SK-N-SH (cell line): Measurements from ENCODE around the gene CEP95. TPM values are rescaled to one million over a fixed set of nuclear protein-coding genes. Genes with fewer than 3 reads are reported as not detected.

Experiments
- CTCF ChIA-PET: fragments of 300-600, 350-600 bp; formaldehyde crosslinking; extraction: SDS; loops from one replicate; lab custom pipeline; 2021; lab: Yijun Ruan, JAX
- POLR2A ChIA-PET: fragments of 350-600 bp; sonication (Branson Sonifier 250); formaldehyde crosslinking; extraction: SDS; loops from one replicate; lab custom pipeline; 2020; ENCODE audit warnings: antibody characterized with exemption, inconsistent platforms; lab: Yijun Ruan, JAX
- DNase-seq: peaks from one replicate; pipeline ENCODE4 v3.0.0; 2012
- H2AFZ ChIP-seq: fragments of 200-600 bp; sonication (generic); 2 replicates; pipeline ENCODE4 v1.8.1; 2016; ENCODE audit warnings: antibody characterized with exemption, mild to moderate bottlenecking, low read depth
- H3F3A ChIP-seq: fragments of 200-600 bp; sonication (generic); replicated peaks from 2 replicates; pipeline ENCODE3; 2016; ENCODE audit warnings: antibody characterized with exemption, mild to moderate bottlenecking; ENCODE audit not compliant: insufficient read depth
- H3K27ac ChIP-seq, 2 experiments: fragments of 200-500 bp in 1 of 2; fragments of 200-600 bp in 1 of 2; sonication (Bioruptor generic) in 1 of 2; sonication (generic), shearing (Covaris generic) in 1 of 2; 2 replicates each; pipeline versions ENCODE4 v1.5.1 to v1.6.1; 2014 to 2016; ENCODE audit warnings: low read depth in 2 of 2, inconsistent platforms in 1 of 2, low read length in 1 of 2, mild to moderate bottlenecking in 1 of 2, mixed read lengths in 1 of 2
- H3K27me3 ChIP-seq: fragments of 200-600 bp; sonication (generic), shearing (Covaris generic); 2 replicates; pipeline ENCODE4 v1.6.1; 2016; ENCODE audit warnings: mixed run types; ENCODE audit not compliant: insufficient read depth
- H3K36me3 ChIP-seq, 2 experiments: fragments of 200-500 bp in 1 of 2; fragments of 200-600 bp in 1 of 2; sonication (Bioruptor generic) in 1 of 2; sonication (generic) in 1 of 2; replicated peaks in 1 of 2; 2 replicates each; pipeline versions ENCODE3 to v1.5.1; 2014 to 2016; ENCODE audit warnings: low read length in 1 of 2, mild to moderate bottlenecking in 1 of 2; ENCODE audit not compliant: insufficient read depth in 2 of 2, control insufficient read depth in 1 of 2
- H3K4me1 ChIP-seq, 2 experiments: fragments of 200-500 bp in 1 of 2; fragments of 200-600 bp in 1 of 2; sonication (Bioruptor generic) in 1 of 2; sonication (generic), shearing (Covaris generic) in 1 of 2; 2 replicates each; pipeline versions ENCODE4 v1.5.1 to v1.6.1; 2014 to 2016; ENCODE audit warnings: low read depth in 1 of 2, low read length in 1 of 2, mixed run types in 1 of 2; ENCODE audit not compliant: insufficient read depth in 2 of 2, control insufficient read depth in 1 of 2
- H3K4me2 ChIP-seq: fragments of 200-600 bp; sonication (generic), shearing (Covaris generic); 2 replicates; pipeline ENCODE4 v1.6.1; 2017; ENCODE audit warnings: mixed run types
- H3K4me3 ChIP-seq, 2 experiments: fragments of 200-500 bp in 1 of 2; fragments of 200-600 bp in 1 of 2; sonication (Bioruptor generic) in 1 of 2; sonication (generic), shearing (Covaris generic) in 1 of 2; 2 replicates each; pipeline versions ENCODE4 v1.5.1 to v1.8.1; 2014 to 2016; ENCODE audit warnings: low read depth in 2 of 2, inconsistent platforms in 1 of 2, low read length in 1 of 2, mild to moderate bottlenecking in 1 of 2, mixed read lengths in 1 of 2, moderate library complexity in 1 of 2
- H3K79me2 ChIP-seq: fragments of 200-600 bp; sonication (generic); 2 replicates; pipeline ENCODE4 v1.8.1; 2017; ENCODE audit warnings: mild to moderate bottlenecking; ENCODE audit not compliant: insufficient read depth
- H3K9ac ChIP-seq: fragments of 200-600 bp; sonication (generic); 2 replicates; pipeline ENCODE4 v1.6.1; 2017; ENCODE audit warnings: mixed run types
- H3K9me2 ChIP-seq: fragments of 200-600 bp; sonication (generic); 2 replicates; pipeline ENCODE4 v1.6.1; 2017; ENCODE audit warnings: mixed run types
- H3K9me3 ChIP-seq: fragments of 200-600 bp; sonication (generic); 2 replicates; pipeline ENCODE4 v1.6.1; 2017; ENCODE audit warnings: mixed run types, mild to moderate bottlenecking, moderate library complexity
- H4K20me1 ChIP-seq: fragments of 200-600 bp; sonication (generic); 2 replicates; pipeline ENCODE4 v1.6.1; 2017; ENCODE audit warnings: mild to moderate bottlenecking, mixed run types; ENCODE audit not compliant: insufficient read depth
- CHD2 ChIP-seq: fragments of 150-350 bp; IDR thresholded peaks from 2 replicates; pipeline ENCODE4 v1.6.1; 2018; ENCODE audit warnings: low read length; ENCODE audit not compliant: partially characterized antibody
- ELF1 ChIP-seq: IDR thresholded peaks from 2 replicates; pipeline ENCODE4 v1.4.0; 2012
- EP300 ChIP-seq, 2 experiments: IDR thresholded peaks; 2 replicates each; pipeline versions ENCODE4 v1.4.0 to v1.6.1; 2012; ENCODE audit warnings: borderline replicate concordance in 1 of 2, low read depth in 1 of 2, low read length in 1 of 2
- FOSL2 ChIP-seq: IDR thresholded peaks from 2 replicates; pipeline ENCODE4 v1.4.0; 2012; ENCODE audit warnings: low read depth, mild to moderate bottlenecking, moderate library complexity, borderline replicate concordance
- GATA2 ChIP-seq: sonication (generic); formaldehyde crosslinking; IDR thresholded peaks from 2 replicates; pipeline ENCODE4 v1.5.0; 2020; ENCODE audit warnings: mild to moderate bottlenecking, missing genetic modification reagents
- JUND ChIP-seq: IDR thresholded peaks from 2 replicates; pipeline ENCODE4 v1.4.0; 2012
- MXI1 ChIP-seq: IDR thresholded peaks from 2 replicates; pipeline ENCODE4 v1.6.1; 2012; ENCODE audit warnings: mild to moderate bottlenecking, low read depth, low read length, improper control_type of control experiment
- NRF1 ChIP-seq: IDR thresholded peaks from 2 replicates; pipeline ENCODE4 v1.6.1; 2012; ENCODE audit warnings: low read depth, mild to moderate bottlenecking, low read length
- POLR2AphosphoS5 ChIP-seq: IDR thresholded peaks from 2 replicates; pipeline ENCODE4 v1.6.1; 2012; ENCODE audit warnings: low read depth, low read length
- RAD21 ChIP-seq: IDR thresholded peaks from 2 replicates; pipeline ENCODE4 v1.6.1; 2012; ENCODE audit warnings: mild to moderate bottlenecking, low read length
- RCOR1 ChIP-seq: fragments of 150-350 bp; IDR thresholded peaks from 2 replicates; pipeline ENCODE4 v1.6.1; 2017; ENCODE audit warnings: antibody characterized with exemption, low read length
- RFX5 ChIP-seq: IDR thresholded peaks from 2 replicates; pipeline ENCODE4 v1.6.1; 2012; ENCODE audit warnings: mild to moderate bottlenecking, improper control_type of control experiment, low read length
- YY1 ChIP-seq: IDR thresholded peaks from 2 replicates; pipeline ENCODE4 v1.4.0; 2012; ENCODE audit warnings: low read depth, mild to moderate bottlenecking
- WGBS: methylation state at CpG from one replicate; pipeline ENCODE4 v1.1.6; 2017; ENCODE audit warnings: low lambda C conversion rate; 5-methylcytosine and 5-hydroxymethylcytosine counted together
- polyA plus RNA-seq, 3 experiments: library from polyadenylated mRNA; depleted of rRNA; stranded (reverse); fragments of >200 nt; gene quantifications; 2 replicates each; pipeline ENCODE4 v1.2.3, GENCODE V29; 2012
- TF ChIP-seq, protein P1 (sequence below): IDR thresholded peaks from 2 replicates; pipeline ENCODE4 v1.6.1; 2012; ENCODE audit warnings: mild to moderate bottlenecking, low read depth, low read length, moderate library complexity
- TF ChIP-seq, protein P2 (sequence below): fragments of 200-600 bp; sonication (generic); IDR thresholded peaks from 2 replicates; pipeline ENCODE4 v1.6.1; 2017; ENCODE audit warnings: antibody characterized with exemption, mild to moderate bottlenecking, moderate library complexity
- TF ChIP-seq, protein P3 (sequence below): IDR thresholded peaks from 2 replicates; pipeline ENCODE4 v1.4.0; 2012; ENCODE audit warnings: low read depth, borderline replicate concordance

Gene CEP95
- polyA plus RNA-seq, 1 of the 3 experiments (the other 2 are of a cell fraction), result 30.8 TPM

DNA sequence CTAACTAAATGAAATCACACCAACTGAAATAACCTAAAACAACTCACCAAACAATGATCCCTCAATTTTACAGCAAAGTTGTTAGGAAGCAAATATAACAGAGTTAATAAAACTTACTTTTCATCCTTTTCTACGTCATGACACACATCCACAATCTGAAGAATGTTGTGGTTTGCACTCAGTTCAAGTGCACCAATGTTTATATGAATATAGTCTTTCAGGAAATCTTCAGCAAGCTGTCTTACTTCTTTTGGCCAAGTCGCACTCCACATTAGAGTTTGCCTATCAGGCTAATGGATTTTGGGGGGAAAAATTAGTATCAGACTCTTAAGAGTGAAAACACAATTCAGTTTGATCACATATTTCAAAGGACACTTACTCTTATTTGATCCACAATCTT is 4.0 kb upstream of the CEP95 start:
- peaks cover 82% of the 10 kb centered on the region for H3K79me2 ChIP-seq
- H3K4me3 ChIP-seq, result no peak overlapping the region
- peaks cover 81% of the 10 kb centered on the region for H3F3A ChIP-seq
- H3K9ac ChIP-seq, result peak overlapping the region; percentile 100; the same call in 1 of the 2 replicates
- TF ChIP-seq, protein P1, sequence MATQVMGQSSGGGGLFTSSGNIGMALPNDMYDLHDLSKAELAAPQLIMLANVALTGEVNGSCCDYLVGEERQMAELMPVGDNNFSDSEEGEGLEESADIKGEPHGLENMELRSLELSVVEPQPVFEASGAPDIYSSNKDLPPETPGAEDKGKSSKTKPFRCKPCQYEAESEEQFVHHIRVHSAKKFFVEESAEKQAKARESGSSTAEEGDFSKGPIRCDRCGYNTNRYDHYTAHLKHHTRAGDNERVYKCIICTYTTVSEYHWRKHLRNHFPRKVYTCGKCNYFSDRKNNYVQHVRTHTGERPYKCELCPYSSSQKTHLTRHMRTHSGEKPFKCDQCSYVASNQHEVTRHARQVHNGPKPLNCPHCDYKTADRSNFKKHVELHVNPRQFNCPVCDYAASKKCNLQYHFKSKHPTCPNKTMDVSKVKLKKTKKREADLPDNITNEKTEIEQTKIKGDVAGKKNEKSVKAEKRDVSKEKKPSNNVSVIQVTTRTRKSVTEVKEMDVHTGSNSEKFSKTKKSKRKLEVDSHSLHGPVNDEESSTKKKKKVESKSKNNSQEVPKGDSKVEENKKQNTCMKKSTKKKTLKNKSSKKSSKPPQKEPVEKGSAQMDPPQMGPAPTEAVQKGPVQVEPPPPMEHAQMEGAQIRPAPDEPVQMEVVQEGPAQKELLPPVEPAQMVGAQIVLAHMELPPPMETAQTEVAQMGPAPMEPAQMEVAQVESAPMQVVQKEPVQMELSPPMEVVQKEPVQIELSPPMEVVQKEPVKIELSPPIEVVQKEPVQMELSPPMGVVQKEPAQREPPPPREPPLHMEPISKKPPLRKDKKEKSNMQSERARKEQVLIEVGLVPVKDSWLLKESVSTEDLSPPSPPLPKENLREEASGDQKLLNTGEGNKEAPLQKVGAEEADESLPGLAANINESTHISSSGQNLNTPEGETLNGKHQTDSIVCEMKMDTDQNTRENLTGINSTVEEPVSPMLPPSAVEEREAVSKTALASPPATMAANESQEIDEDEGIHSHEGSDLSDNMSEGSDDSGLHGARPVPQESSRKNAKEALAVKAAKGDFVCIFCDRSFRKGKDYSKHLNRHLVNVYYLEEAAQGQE, result no peak
- TF ChIP-seq FOSL2 (no peak), CHD2 (no peak), ELF1 (no peak), NRF1 (no peak), RFX5 (no peak), EP300 (IDR thresholded peaks at IDR 0.05; ENCODE audit: borderline replicate concordance in 1 of 2, low read depth in 1 of 2, low read length in 1 of 2) (no peak), RCOR1 (no peak), MXI1 (no peak), RAD21 (no peak), YY1 (no peak), GATA2 (CRISPR knock-in tag) (no peak), JUND (no peak), POLR2AphosphoS5 (no peak; the same call in 1 of the 2 replicates)
- TF ChIP-seq, protein P2, sequence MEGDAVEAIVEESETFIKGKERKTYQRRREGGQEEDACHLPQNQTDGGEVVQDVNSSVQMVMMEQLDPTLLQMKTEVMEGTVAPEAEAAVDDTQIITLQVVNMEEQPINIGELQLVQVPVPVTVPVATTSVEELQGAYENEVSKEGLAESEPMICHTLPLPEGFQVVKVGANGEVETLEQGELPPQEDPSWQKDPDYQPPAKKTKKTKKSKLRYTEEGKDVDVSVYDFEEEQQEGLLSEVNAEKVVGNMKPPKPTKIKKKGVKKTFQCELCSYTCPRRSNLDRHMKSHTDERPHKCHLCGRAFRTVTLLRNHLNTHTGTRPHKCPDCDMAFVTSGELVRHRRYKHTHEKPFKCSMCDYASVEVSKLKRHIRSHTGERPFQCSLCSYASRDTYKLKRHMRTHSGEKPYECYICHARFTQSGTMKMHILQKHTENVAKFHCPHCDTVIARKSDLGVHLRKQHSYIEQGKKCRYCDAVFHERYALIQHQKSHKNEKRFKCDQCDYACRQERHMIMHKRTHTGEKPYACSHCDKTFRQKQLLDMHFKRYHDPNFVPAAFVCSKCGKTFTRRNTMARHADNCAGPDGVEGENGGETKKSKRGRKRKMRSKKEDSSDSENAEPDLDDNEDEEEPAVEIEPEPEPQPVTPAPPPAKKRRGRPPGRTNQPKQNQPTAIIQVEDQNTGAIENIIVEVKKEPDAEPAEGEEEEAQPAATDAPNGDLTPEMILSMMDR, result no peak
- TF ChIP-seq, protein P3, sequence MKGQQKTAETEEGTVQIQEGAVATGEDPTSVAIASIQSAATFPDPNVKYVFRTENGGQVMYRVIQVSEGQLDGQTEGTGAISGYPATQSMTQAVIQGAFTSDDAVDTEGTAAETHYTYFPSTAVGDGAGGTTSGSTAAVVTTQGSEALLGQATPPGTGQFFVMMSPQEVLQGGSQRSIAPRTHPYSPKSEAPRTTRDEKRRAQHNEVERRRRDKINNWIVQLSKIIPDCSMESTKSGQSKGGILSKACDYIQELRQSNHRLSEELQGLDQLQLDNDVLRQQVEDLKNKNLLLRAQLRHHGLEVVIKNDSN, result no peak
- ChIA-PET POLR2A (no interaction called here), CTCF (interaction anchor here (2.1 to 13.6 kb wide), 4 partner anchors 6 to 147 kb away, joined by 10 to 122 read pairs (median 56); partner anchors contain the start of gene POLG2)
- peak overlapping the region; percentile 86; the same call in 1 of the 2 replicates for H3K4me2 ChIP-seq
- H2AFZ ChIP-seq, result no peak overlapping the region
- H3K9me2 ChIP-seq, result no peaks in the 10 kb centered on the region
- no peak for DNase-seq
- H3K36me3 ChIP-seq, result peaks cover 73 to 76% of the 10 kb centered on the region in 2 experiments
- H3K27ac ChIP-seq, result peak overlapping the region; percentile 22 to 87; a peak in 3 of 4 replicates
- H3K9me3 ChIP-seq, result no peaks in the 10 kb centered on the region
- H3K4me1 ChIP-seq, result peaks cover 28 to 39% of the 10 kb centered on the region in 2 experiments
- H3K27me3 ChIP-seq, result no peaks in the 10 kb centered on the region
- 87% methylated on average over 2 of the region's 2 CpGs for WGBS
- peaks cover 82% of the 10 kb centered on the region for H4K20me1 ChIP-seq
